Karpas-422 (cell line): ENCODE measurements around the gene IPCEF1. TPM values are rescaled to one million over a fixed set of nuclear protein-coding genes. Genes with fewer than 3 reads are reported as not detected.

Source experiments
- DNase-seq: peaks from one replicate; pipeline ENCODE4 v3.0.0-alpha.2; 2015
- H2AFZ ChIP-seq: fragments of 200-600 bp; sonication (generic); 2 replicates; pipeline ENCODE4 v1.6.1; 2014; ENCODE audit warnings: antibody characterized with exemption, low read length, mixed read lengths
- H3K27ac ChIP-seq: fragments of 200-600 bp; sonication (generic); 2 replicates; pipeline ENCODE4 v1.5.1; 2014; ENCODE audit warnings: mild to moderate bottlenecking, low read length, moderate library complexity
- H3K27me3 ChIP-seq: fragments of 200-600 bp; sonication (generic); 2 replicates; pipeline ENCODE4 v1.6.1; 2014; ENCODE audit warnings: low read length, mixed read lengths
- H3K36me3 ChIP-seq: fragments of 200-600 bp; sonication (generic); 2 replicates; pipeline ENCODE4 v1.6.1; 2014; ENCODE audit warnings: low read length, mixed read lengths; ENCODE audit not compliant: insufficient read depth
- H3K4me1 ChIP-seq: fragments of 200-600 bp; sonication (generic); 2 replicates; pipeline ENCODE4 v1.6.1; 2014; ENCODE audit warnings: mild to moderate bottlenecking, low read length, mixed read lengths
- H3K4me2 ChIP-seq: fragments of 200-600 bp; sonication (generic); 2 replicates; pipeline ENCODE4 v1.6.1; 2014; ENCODE audit warnings: low read length, low read depth, mild to moderate bottlenecking; ENCODE audit not compliant: poor library complexity, severe bottlenecking
- H3K4me3 ChIP-seq: fragments of 200-600 bp; sonication (generic); 2 replicates; pipeline ENCODE4 v1.5.1; 2014; ENCODE audit warnings: mild to moderate bottlenecking, antibody characterized with exemption, low read length, mixed read lengths
- H3K79me2 ChIP-seq: fragments of 200-600 bp; sonication (generic); 2 replicates; pipeline ENCODE4 v1.6.1; 2014; ENCODE audit warnings: mild to moderate bottlenecking, low read length, mixed read lengths
- H3K9ac ChIP-seq: fragments of 200-600 bp; sonication (generic); 2 replicates; pipeline ENCODE4 v1.6.0; 2014; ENCODE audit warnings: low read length
- H3K9me2 ChIP-seq: fragments of 200-600 bp; sonication (generic), shearing (Covaris generic); replicated peaks from 2 replicates; pipeline ENCODE4 v1.6.0; 2014; ENCODE audit warnings: mild to moderate bottlenecking, low read length, moderate library complexity; ENCODE audit not compliant: insufficient read depth
- H3K9me3 ChIP-seq: fragments of 300-700, 200-600 bp; sonication (generic); 2 replicates; pipeline ENCODE4 v1.6.1; 2014; ENCODE audit warnings: low read length, mixed read lengths
- H4K20me1 ChIP-seq: fragments of 200-600 bp; sonication (generic); 2 replicates; pipeline ENCODE4 v1.6.1; 2014; ENCODE audit warnings: mild to moderate bottlenecking, antibody characterized with exemption, low read length, low read depth; ENCODE audit not compliant: insufficient read depth
- total RNA-seq: library from RNA; depleted of rRNA; stranded (reverse); fragments of >200 nt; shearing (Covaris generic); gene quantifications from 2 replicates; pipeline ENCODE4 v1.2.3, GENCODE V29; 2014; ENCODE audit warnings: low replicate concordance

Gene IPCEF1
- total RNA-seq, 1 experiment from 2014 or later = not detected

- H3K4me2 ChIP-seq = peak overlapping the region; percentile 29
- H3K9me3 ChIP-seq = no peaks in the 10 kb centered on the region
- H3K9me2 ChIP-seq = no peaks in the 10 kb centered on the region
- no peak overlapping the region for H3K4me3 ChIP-seq
- no peaks in the 10 kb centered on the region for H3K27me3 ChIP-seq
- H3K36me3 ChIP-seq = no peaks in the 10 kb centered on the region
- H3K79me2 ChIP-seq = no peaks in the 10 kb centered on the region
- H4K20me1 ChIP-seq = no peaks in the 10 kb centered on the region
- no peak for DNase-seq
- peaks cover 20% of the 10 kb centered on the region for H3K4me1 ChIP-seq
- no peak overlapping the region for H3K9ac ChIP-seq
- no peak overlapping the region for H3K27ac ChIP-seq
- H2AFZ ChIP-seq = no peak overlapping the region
These were observed 490 bp downstream of the IPCEF1 start for GRCh38 chr6:154356113-154356512.

- no peak overlapping the region for H2AFZ ChIP-seq
- no peak overlapping the region for H3K9ac ChIP-seq
- no peaks in the 10 kb centered on the region for H4K20me1 ChIP-seq
- H3K79me2 ChIP-seq = no peaks in the 10 kb centered on the region
- no peak overlapping the region for H3K27ac ChIP-seq
- no peaks in the 10 kb centered on the region for H3K9me3 ChIP-seq
- H3K4me1 ChIP-seq = peaks cover 15% of the 10 kb centered on the region
- no peaks in the 10 kb centered on the region for H3K27me3 ChIP-seq
- no peaks in the 10 kb centered on the region for H3K36me3 ChIP-seq
- H3K4me3 ChIP-seq = no peak overlapping the region
- no peak overlapping the region for H3K4me2 ChIP-seq
- no peak for DNase-seq
- H3K9me2 ChIP-seq = no peaks in the 10 kb centered on the region
These were observed 2.3 kb downstream of the IPCEF1 start for GRCh38 chr6:154354265-154354777.

- no peaks in the 10 kb centered on the region for H4K20me1 ChIP-seq
- H3K36me3 ChIP-seq = no peaks in the 10 kb centered on the region
- no peaks in the 10 kb centered on the region for H3K9me3 ChIP-seq
- H3K27me3 ChIP-seq = no peaks in the 10 kb centered on the region
- no peak overlapping the region for H2AFZ ChIP-seq
- no peak overlapping the region for H3K4me2 ChIP-seq
- H3K4me1 ChIP-seq = peaks cover 15% of the 10 kb centered on the region
- DNase-seq = no peak
- H3K4me3 ChIP-seq = no peak overlapping the region
- H3K9me2 ChIP-seq = no peaks in the 10 kb centered on the region
- no peaks in the 10 kb centered on the region for H3K79me2 ChIP-seq
- H3K27ac ChIP-seq = no peak overlapping the region
- H3K9ac ChIP-seq = no peak overlapping the region
These were observed 3.0 kb downstream of the IPCEF1 start for GRCh38 chr6:154353626-154354025.

- Histone ChIP-seq H3K36me3 (no peaks in the 10 kb centered on the region), H4K20me1 (no peaks in the 10 kb centered on the region), H3K79me2 (no peaks in the 10 kb centered on the region), H3K27ac (no peak overlapping the region), H2AFZ (no peak overlapping the region), H3K4me3 (no peak overlapping the region), H3K27me3 (no peaks in the 10 kb centered on the region), H3K4me1 (peaks cover 15% of the 10 kb centered on the region), H3K9me3 (no peaks in the 10 kb centered on the region), H3K9ac (no peak overlapping the region), H3K4me2 (no peak overlapping the region), H3K9me2 (no peaks in the 10 kb centered on the region)
- DNase-seq = no peak
These were observed 3.6 kb downstream of the IPCEF1 start for GRCh38 chr6:154352898-154353585.

GRCh38 chr6:154350293-154350692 lies 6.3 kb downstream of the IPCEF1 start:
- Histone ChIP-seq H3K27ac (no peak overlapping the region), H4K20me1 (no peaks in the 10 kb centered on the region), H3K27me3 (no peaks in the 10 kb centered on the region), H3K4me2 (no peak overlapping the region), H3K4me1 (no peaks in the 10 kb centered on the region), H3K9ac (no peak overlapping the region), H2AFZ (no peak overlapping the region), H3K4me3 (no peak overlapping the region), H3K36me3 (no peaks in the 10 kb centered on the region), H3K9me3 (peaks cover 3% of the 10 kb centered on the region; the same call in 1 of the 2 replicates), H3K79me2 (no peaks in the 10 kb centered on the region), H3K9me2 (no peaks in the 10 kb centered on the region)
- DNase-seq = no peak

GRCh38 chr6:154347981-154348380 lies 8.6 kb downstream of the IPCEF1 start:
- Histone ChIP-seq H3K27me3 (no peaks in the 10 kb centered on the region), H3K79me2 (no peaks in the 10 kb centered on the region), H3K9me3 (peaks cover 3% of the 10 kb centered on the region; the same call in 1 of the 2 replicates), H4K20me1 (no peaks in the 10 kb centered on the region), H2AFZ (no peak overlapping the region), H3K4me3 (no peak overlapping the region), H3K4me1 (no peaks in the 10 kb centered on the region), H3K36me3 (no peaks in the 10 kb centered on the region), H3K4me2 (no peak overlapping the region), H3K9ac (no peak overlapping the region), H3K27ac (no peak overlapping the region), H3K9me2 (no peaks in the 10 kb centered on the region)
- peak; percentile 16 for DNase-seq

- Histone ChIP-seq H3K4me3 (no peak overlapping the region), H3K36me3 (no peaks in the 10 kb centered on the region), H3K27me3 (no peaks in the 10 kb centered on the region), H2AFZ (no peak overlapping the region), H4K20me1 (no peaks in the 10 kb centered on the region), H3K9ac (no peak overlapping the region), H3K27ac (no peak overlapping the region), H3K4me1 (no peaks in the 10 kb centered on the region), H3K79me2 (no peaks in the 10 kb centered on the region), H3K9me2 (no peaks in the 10 kb centered on the region), H3K4me2 (no peak overlapping the region), H3K9me3 (peaks cover 3% of the 10 kb centered on the region; the same call in 1 of the 2 replicates)
- DNase-seq = no peak
These were observed 10.8 kb downstream of the IPCEF1 start for GRCh38 chr6:154345811-154346210.

GRCh38 chr6:154343473-154344308 lies 12.9 kb downstream of the IPCEF1 start:
- Histone ChIP-seq H3K27ac (no peak overlapping the region), H3K27me3 (no peaks in the 10 kb centered on the region), H3K4me1 (no peaks in the 10 kb centered on the region), H3K79me2 (no peaks in the 10 kb centered on the region), H3K4me2 (no peak overlapping the region), H2AFZ (no peak overlapping the region), H3K36me3 (no peaks in the 10 kb centered on the region), H3K9ac (no peak overlapping the region), H3K9me3 (peaks cover 3% of the 10 kb centered on the region; the same call in 1 of the 2 replicates), H3K4me3 (no peak overlapping the region), H3K9me2 (no peaks in the 10 kb centered on the region), H4K20me1 (no peaks in the 10 kb centered on the region)
- DNase-seq = peak; percentile 42
